T-cell (primary cell): ENCODE data around the gene IL2RA. TPM values are rescaled to one million over a fixed set of nuclear protein-coding genes. Genes with fewer than 3 reads are reported as not detected.

Experiments used
- ATAC-seq, 4 experiments: fragments of 200-7000 bp in 3 of 4; fragments of 150-1000 bp in 1 of 4; cut with Tn5 transposase; replicated peaks in 1 of 4; 1 replicate in 3 of 4; 2 replicates in 1 of 4; pipeline ENCODE4 v1.10.0; 2021; ENCODE audit warnings: moderate library complexity in 3 of 4, mild to moderate bottlenecking in 2 of 4, moderate number of reproducible peaks in 1 of 4
- CTCF ChIA-PET, 2 donors: fragments of 300-600 bp; sonication (Branson Sonifier 250); formaldehyde crosslinking; loops; one replicate each; lab custom pipeline; 2022; ENCODE audit warnings: antibody characterized with exemption in 2 of 2; lab: Charles Lee
- POLR2A ChIA-PET, 2 donors: fragments of 300-600 bp; sonication (Branson Sonifier 250); formaldehyde crosslinking; loops; one replicate each; lab custom pipeline; 2022; ENCODE audit warnings: antibody characterized with exemption in 2 of 2; lab: Charles Lee
- DNase-seq, 35 experiments: peaks; one replicate each; pipeline versions ENCODE4 v3.0.0 to v3.0.0-alpha.2; 2013 to 2023
- H3K27ac ChIP-seq: one replicate; pipeline ENCODE4 v1.5.1; 2013; ENCODE audit warnings: low read length
- H3K27me3 ChIP-seq, 2 experiments: replicated peaks in 1 of 2; 1 replicate in 1 of 2; 2 replicates in 1 of 2; pipeline versions ENCODE4 v1.6.1 to v1.7.0; 2013; ENCODE audit warnings: low read length in 1 of 2, mixed read lengths in 1 of 2; ENCODE audit not compliant: control insufficient read depth in 2 of 2, insufficient read depth in 2 of 2; ENCODE audit errors: extremely low read depth in 1 of 2
- H3K36me3 ChIP-seq, 2 donors: 1 replicate in 1 of 2; 2 replicates in 1 of 2; pipeline versions ENCODE4 v1.6.1 to v1.7.0; 2013; ENCODE audit warnings: low read length in 1 of 2; ENCODE audit not compliant: control insufficient read depth in 2 of 2, insufficient read depth in 1 of 2; ENCODE audit errors: extremely low read depth in 1 of 2
- H3K4me1 ChIP-seq, 2 experiments: 1 replicate in 1 of 2; 2 replicates in 1 of 2; pipeline versions ENCODE4 v1.6.1 to v1.7.0; 2013; ENCODE audit warnings: low read length in 2 of 2, mixed read lengths in 1 of 2; ENCODE audit not compliant: insufficient read depth in 2 of 2, control insufficient read depth in 1 of 2; ENCODE audit errors: extremely low read depth in 1 of 2
- H3K4me3 ChIP-seq, 2 donors: 1 replicate in 1 of 2; 2 replicates in 1 of 2; pipeline versions ENCODE4 v1.5.1 to v1.7.0; 2013; ENCODE audit warnings: mild to moderate bottlenecking in 2 of 2, low read length in 1 of 2, moderate library complexity in 1 of 2; ENCODE audit not compliant: control insufficient read depth in 1 of 2; ENCODE audit errors: extremely low read depth in 1 of 2
- H3K9me3 ChIP-seq: 2 replicates; pipeline ENCODE4 v1.7.0; 2013
- H3K27ac Mint-ChIP-seq, 2 donors: one replicate each; pipeline ENCODE4 v1.8.0; 2020 to 2021; ENCODE audit warnings: mild to moderate bottlenecking in 2 of 2, mixed read lengths in 2 of 2
- H3K27me3 Mint-ChIP-seq, 2 donors: one replicate each; pipeline ENCODE4 v1.8.0; 2021 to 2022; ENCODE audit warnings: mixed read lengths in 2 of 2
- H3K36me3 Mint-ChIP-seq: one replicate; pipeline ENCODE4 v1.8.0; 2021; ENCODE audit warnings: mixed read lengths
- H3K4me1 Mint-ChIP-seq, 3 donors: one replicate each; pipeline ENCODE4 v1.8.0; 2020 to 2022; ENCODE audit warnings: mixed read lengths in 3 of 3, mild to moderate bottlenecking in 1 of 3
- H3K4me3 Mint-ChIP-seq, 3 donors: one replicate each; pipeline ENCODE4 v1.8.0; 2020 to 2022; ENCODE audit warnings: mild to moderate bottlenecking in 3 of 3, mixed read lengths in 3 of 3, moderate library complexity in 3 of 3
- H3K9me3 Mint-ChIP-seq, 3 donors: one replicate each; pipeline ENCODE4 v1.8.0; 2020 to 2022; ENCODE audit warnings: mixed read lengths in 3 of 3
- WGBS: methylation state at CpG from one replicate; pipeline ENCODE4 v1.1.5; 2013; ENCODE audit warnings: missing lambda C conversion rate; ENCODE audit not compliant: insufficient coverage; 5-methylcytosine and 5-hydroxymethylcytosine counted together
- total RNA-seq, 35 experiments: library from RNA in 6 of 35; stranded (reverse) in 6 of 35; fragments of 120-200 nt in 1 of 35; gene quantifications; one replicate each; pipeline versions ENCODE4 v1.2.1 to v1.2.4 and lab custom pipeline; 2013 to 2026

The IL2RA gene
- total RNA-seq, 5 donors from 2014 or later (not counting 1 experiment from before 2014, with no cell fraction given), result 19.9 to 40.4 (median 28.1) TPM

GRCh38 chr10:6053303-6053702 lies 8.9 kb downstream of the IL2RA start:
- DNase-seq (no peak), ATAC-seq (no peak)
- CTCF ChIA-PET, result interaction anchor here (0.8 to 2.0 kb wide), 4 partner anchors 9 to 39 kb away, joined by 3 to 6 read pairs (median 4); partner anchors contain the start of gene IL2RA (in 1 of the 2)
- H3K4me3 Mint-ChIP-seq, result peak overlapping the region; percentile 67 to 86 (median 78)
- H3K4me1 Mint-ChIP-seq, result peaks cover 78 to 85% (median 81%) of the 10 kb centered on the region in 3 donors
- 30% methylated on average over 3 of the region's 4 CpGs for WGBS
- H3K27ac Mint-ChIP-seq, result peak overlapping the region; percentile 87 to 94
- H3K27me3 ChIP-seq, result no peaks in the 10 kb centered on the region
- H3K9me3 Mint-ChIP-seq, result no peaks in the 10 kb centered on the region
- H3K4me1 ChIP-seq, result peaks cover 19 to 64% of the 10 kb centered on the region in 2 experiments
- H3K27me3 Mint-ChIP-seq, result no peaks in the 10 kb centered on the region
- POLR2A ChIA-PET, result no interaction called here
- H3K9me3 ChIP-seq, result no peaks in the 10 kb centered on the region
- peak overlapping the region; percentile 93 for H3K27ac ChIP-seq
- H3K36me3 ChIP-seq, result no peaks in the 10 kb centered on the region
- H3K4me3 ChIP-seq, result peak overlapping the region in 1 of 2 donors; percentile 12
- H3K36me3 Mint-ChIP-seq, result peaks cover 10% of the 10 kb centered on the region

GRCh38 chr10:6052247-6053221 lies 9.6 kb downstream of the IL2RA start:
- 0% methylated on average over 10 of the region's 17 CpGs for WGBS
- H3K4me1 ChIP-seq, result peaks cover 19 to 70% of the 10 kb centered on the region in 2 experiments

GRCh38 chr10:6050801-6051445 lies 11.2 kb downstream of the IL2RA start:
- Mint-ChIP-seq H3K4me3 (peak overlapping the region; percentile 86 to 92 (median 90)), H3K27ac (peak overlapping the region; percentile 99), H3K9me3 (no peaks in the 10 kb centered on the region), H3K36me3 (no peaks in the 10 kb centered on the region), H3K4me1 (peaks cover 81 to 85% (median 82%) of the 10 kb centered on the region in 3 donors), H3K27me3 (no peaks in the 10 kb centered on the region)
- ATAC-seq (peak; percentile 71 to 92 (median 78)), DNase-seq (peak; percentile 66 to 97 (median 90))
- Histone ChIP-seq H3K27ac (peak overlapping the region; percentile 93), H3K27me3 (no peaks in the 10 kb centered on the region), H3K36me3 (no peaks in the 10 kb centered on the region), H3K9me3 (no peaks in the 10 kb centered on the region), H3K4me3 (peak overlapping the region; percentile 59 to 65), H3K4me1 (peaks cover 24 to 81% of the 10 kb centered on the region in 2 experiments)
- under 1% methylated on average over 11 of the region's 18 CpGs for WGBS
- ChIA-PET POLR2A (interaction anchor here (0.6 to 1.3 kb wide), 9 partner anchors 12 to 311 kb away, joined by 3 to 13 read pairs (median 4); no protein-coding TSS in a partner anchor), CTCF (interaction anchor here (0.7 to 4.0 kb wide), 16 partner anchors 9 to 874 kb away, joined by 3 to 45 read pairs (median 6); no protein-coding TSS in a partner anchor)

More at GRCh38 chr10:6052247-6053221, 9.6 kb downstream of the IL2RA start:
- Histone ChIP-seq H3K9me3 (no peaks in the 10 kb centered on the region), H3K36me3 (no peaks in the 10 kb centered on the region), H3K4me3 (peak overlapping the region in 1 of 2 donors; percentile 23), H3K27me3 (no peaks in the 10 kb centered on the region), H3K27ac (peak overlapping the region; percentile 93)
- peak overlapping the region; percentile 87 to 94 for H3K27ac Mint-ChIP-seq
- CTCF ChIA-PET, result interaction anchor here in 1 of 2 donors (1.0 to 4.0 kb wide), 5 partner anchors 9 to 39 kb away, joined by 5 to 45 read pairs (median 6); no protein-coding TSS in a partner anchor
- no peaks in the 10 kb centered on the region for H3K27me3 Mint-ChIP-seq
- ATAC-seq, result peak; percentile 28 to 70 (median 63)
- no peaks in the 10 kb centered on the region for H3K9me3 Mint-ChIP-seq
- POLR2A ChIA-PET, result no interaction called here
- peaks cover 5% of the 10 kb centered on the region for H3K36me3 Mint-ChIP-seq
- H3K4me1 Mint-ChIP-seq, result peaks cover 75 to 84% (median 80%) of the 10 kb centered on the region in 3 donors
- peak overlapping the region; percentile 67 to 86 (median 78) for H3K4me3 Mint-ChIP-seq
- peak; percentile 32 to 86 (median 56) for DNase-seq

- no peak overlapping the region for H3K4me3 Mint-ChIP-seq
- Histone ChIP-seq H3K9me3 (no peaks in the 10 kb centered on the region), H3K4me3 (no peak overlapping the region), H3K27me3 (no peaks in the 10 kb centered on the region), H3K4me1 (peaks cover 40 to 95% of the 10 kb centered on the region in 2 experiments), H3K27ac (peak overlapping the region; percentile 93), H3K36me3 (no peaks in the 10 kb centered on the region)
- ATAC-seq (no peak), DNase-seq (no peak)
- no peaks in the 10 kb centered on the region for H3K9me3 Mint-ChIP-seq
- H3K36me3 Mint-ChIP-seq, result peaks cover 4% of the 10 kb centered on the region
- ChIA-PET CTCF (interaction anchor here (0.7 to 4.0 kb wide), 3 partner anchors 12 kb away, joined by 4 to 36 read pairs (median 4); no protein-coding TSS in a partner anchor), POLR2A (interaction anchor here in 1 of 2 donors (1.0 kb wide), 1 partner anchor 10 kb away, joined by 4 read pairs; no protein-coding TSS in a partner anchor)
- peaks cover 87 to 91% (median 90%) of the 10 kb centered on the region in 3 donors for H3K4me1 Mint-ChIP-seq
- H3K27ac Mint-ChIP-seq, result peak overlapping the region; percentile 99
- no CpG with 5 or more reads among the region's 2 CpGs for WGBS
- no peaks in the 10 kb centered on the region for H3K27me3 Mint-ChIP-seq
These were observed 13.2 kb downstream of the IL2RA start for GRCh38 chr10:6049031-6049400.

- Mint-ChIP-seq H3K36me3 (peaks cover 4% of the 10 kb centered on the region), H3K27ac (peak overlapping the region; percentile 99), H3K27me3 (no peaks in the 10 kb centered on the region), H3K4me1 (peaks cover 85 to 90% (median 86%) of the 10 kb centered on the region in 3 donors), H3K9me3 (no peaks in the 10 kb centered on the region), H3K4me3 (peak overlapping the region in 1 of 3 donors; percentile 2)
- no peak overlapping the region for H3K4me3 ChIP-seq
- no peak for DNase-seq
- POLR2A ChIA-PET, result interaction anchor here in 1 of 2 donors (1.0 kb wide), 1 partner anchor 9 kb away, joined by 4 read pairs; no protein-coding TSS in a partner anchor
- ATAC-seq, result no peak
- WGBS, result 98% methylated on average over 5 of the region's 7 CpGs
- H3K27ac ChIP-seq, result no peak overlapping the region
- no peaks in the 10 kb centered on the region for H3K36me3 ChIP-seq
- H3K4me1 ChIP-seq, result peaks cover 40 to 92% of the 10 kb centered on the region in 2 experiments
- CTCF ChIA-PET, result interaction anchor here in 1 of 2 donors (0.7 to 4.0 kb wide), 2 partner anchors 11 to 13 kb away, joined by 4 to 36 read pairs; no protein-coding TSS in a partner anchor
- no peaks in the 10 kb centered on the region for H3K9me3 ChIP-seq
- no peaks in the 10 kb centered on the region for H3K27me3 ChIP-seq
These were observed 13.7 kb downstream of the IL2RA start for GRCh38 chr10:6048281-6049030.
